Measurements from ENCODE around the gene GNPTAB. TPM values are rescaled to one million over a fixed set of nuclear protein-coding genes. Genes with fewer than 3 reads are reported as not detected.

GNPTAB gene
- total and polyA plus RNA-seq, 2 of the 13 experiments (the other 11 are each of a cell fraction or from before 2014, with no cell fraction given), result 13.6 to 19.4 TPM

DNA sequence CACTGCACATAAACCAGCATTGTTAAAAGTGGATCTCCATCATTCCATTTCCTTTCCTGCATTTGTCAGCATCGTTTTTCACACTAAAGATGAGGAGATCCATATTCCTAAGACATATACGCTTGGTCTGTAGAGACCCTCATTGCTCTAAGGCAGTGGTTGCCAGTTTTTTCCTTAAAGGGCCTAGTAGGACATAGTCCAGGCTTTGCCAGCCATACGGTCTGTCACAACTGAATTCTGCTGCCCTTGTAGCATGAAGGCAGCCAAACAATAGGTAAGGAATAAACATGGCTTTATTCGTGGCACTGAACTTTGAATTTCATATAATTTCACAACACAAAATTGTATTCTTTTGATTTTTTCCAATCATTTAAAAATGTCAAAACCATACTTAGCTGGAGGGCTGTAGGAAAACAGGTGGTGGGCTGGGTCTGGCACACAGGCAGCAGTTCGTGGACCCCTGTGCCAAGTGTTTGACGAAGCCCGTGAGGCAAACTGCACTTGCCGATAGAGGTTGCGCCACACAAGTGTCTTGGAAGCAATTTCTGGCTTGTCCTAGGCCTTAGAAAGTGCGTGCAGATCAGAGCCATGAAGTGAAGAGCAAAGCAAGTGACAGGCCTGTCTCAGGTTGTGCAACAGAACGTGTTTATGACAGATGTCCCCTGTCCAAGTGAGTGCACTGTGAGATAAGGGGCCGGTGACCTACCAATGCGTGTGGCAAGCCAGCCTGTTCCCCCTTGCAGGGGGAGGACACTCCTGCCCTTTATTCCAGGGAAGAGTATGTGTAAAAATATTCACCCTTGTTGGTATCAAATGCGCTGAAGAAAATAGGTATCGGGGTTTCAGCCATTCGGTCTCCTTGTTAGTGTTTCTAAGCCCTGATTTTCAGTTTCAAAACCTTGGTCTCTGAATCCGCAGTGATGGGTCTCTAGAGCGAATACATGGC lies 134.2 kb downstream of the GNPTAB start (continued):
- TF ChIP-seq, protein P1, sequence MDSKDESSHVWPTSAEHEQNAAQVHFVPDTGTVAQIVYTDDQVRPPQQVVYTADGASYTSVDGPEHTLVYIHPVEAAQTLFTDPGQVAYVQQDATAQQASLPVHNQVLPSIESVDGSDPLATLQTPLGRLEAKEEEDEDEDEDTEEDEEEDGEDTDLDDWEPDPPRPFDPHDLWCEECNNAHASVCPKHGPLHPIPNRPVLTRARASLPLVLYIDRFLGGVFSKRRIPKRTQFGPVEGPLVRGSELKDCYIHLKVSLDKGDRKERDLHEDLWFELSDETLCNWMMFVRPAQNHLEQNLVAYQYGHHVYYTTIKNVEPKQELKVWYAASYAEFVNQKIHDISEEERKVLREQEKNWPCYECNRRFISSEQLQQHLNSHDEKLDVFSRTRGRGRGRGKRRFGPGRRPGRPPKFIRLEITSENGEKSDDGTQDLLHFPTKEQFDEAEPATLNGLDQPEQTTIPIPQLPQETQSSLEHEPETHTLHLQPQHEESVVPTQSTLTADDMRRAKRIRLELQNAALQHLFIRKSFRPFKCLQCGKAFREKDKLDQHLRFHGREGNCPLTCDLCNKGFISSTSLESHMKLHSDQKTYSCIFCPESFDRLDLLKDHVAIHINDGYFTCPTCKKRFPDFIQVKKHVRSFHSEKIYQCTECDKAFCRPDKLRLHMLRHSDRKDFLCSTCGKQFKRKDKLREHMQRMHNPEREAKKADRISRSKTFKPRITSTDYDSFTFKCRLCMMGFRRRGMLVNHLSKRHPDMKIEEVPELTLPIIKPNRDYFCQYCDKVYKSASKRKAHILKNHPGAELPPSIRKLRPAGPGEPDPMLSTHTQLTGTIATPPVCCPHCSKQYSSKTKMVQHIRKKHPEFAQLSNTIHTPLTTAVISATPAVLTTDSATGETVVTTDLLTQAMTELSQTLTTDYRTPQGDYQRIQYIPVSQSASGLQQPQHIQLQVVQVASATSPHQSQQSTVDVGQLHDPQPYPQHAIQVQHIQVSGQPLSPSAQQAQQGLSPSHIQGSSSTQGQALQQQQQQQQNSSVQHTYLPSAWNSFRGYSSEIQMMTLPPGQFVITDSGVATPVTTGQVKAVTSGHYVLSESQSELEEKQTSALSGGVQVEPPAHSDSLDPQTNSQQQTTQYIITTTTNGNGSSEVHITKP (CRISPR knock-in tag; IDR thresholded peaks at IDR 0.05; ENCODE audit: low read depth), result 0 out of 2 replicates have a peak, but pooled peaks have one; percentile 25
- TF ChIP-seq, protein P2, sequence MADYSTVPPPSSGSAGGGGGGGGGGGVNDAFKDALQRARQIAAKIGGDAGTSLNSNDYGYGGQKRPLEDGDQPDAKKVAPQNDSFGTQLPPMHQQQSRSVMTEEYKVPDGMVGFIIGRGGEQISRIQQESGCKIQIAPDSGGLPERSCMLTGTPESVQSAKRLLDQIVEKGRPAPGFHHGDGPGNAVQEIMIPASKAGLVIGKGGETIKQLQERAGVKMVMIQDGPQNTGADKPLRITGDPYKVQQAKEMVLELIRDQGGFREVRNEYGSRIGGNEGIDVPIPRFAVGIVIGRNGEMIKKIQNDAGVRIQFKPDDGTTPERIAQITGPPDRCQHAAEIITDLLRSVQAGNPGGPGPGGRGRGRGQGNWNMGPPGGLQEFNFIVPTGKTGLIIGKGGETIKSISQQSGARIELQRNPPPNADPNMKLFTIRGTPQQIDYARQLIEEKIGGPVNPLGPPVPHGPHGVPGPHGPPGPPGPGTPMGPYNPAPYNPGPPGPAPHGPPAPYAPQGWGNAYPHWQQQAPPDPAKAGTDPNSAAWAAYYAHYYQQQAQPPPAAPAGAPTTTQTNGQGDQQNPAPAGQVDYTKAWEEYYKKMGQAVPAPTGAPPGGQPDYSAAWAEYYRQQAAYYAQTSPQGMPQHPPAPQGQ (CRISPR knock-in tag; IDR thresholded peaks at IDR 0.05; ENCODE audit: borderline replicate concordance), result no peak
- TF ChIP-seq JDP2 (CRISPR knock-in tag; IDR thresholded peaks at IDR 0.05; ENCODE audit: borderline replicate concordance) (no peak), ZNF746 (CRISPR knock-in tag; IDR thresholded peaks at IDR 0.05) (no peak), ZNF251 (CRISPR knock-in tag; IDR thresholded peaks at IDR 0.05) (no peak), LCORL (IDR thresholded peaks at IDR 0.05) (no peak), LCORL (CRISPR knock-in tag; IDR thresholded peaks at IDR 0.05) (peak; percentile 60; the same call in 1 of the 2 replicates), ZC3H13 (CRISPR knock-in tag; IDR thresholded peaks at IDR 0.05) (0 out of 2 replicates have a peak, but pooled peaks have one; percentile 34), CEBPG (CRISPR knock-in tag; IDR thresholded peaks at IDR 0.05) (peak; percentile 98), ARID2 (CRISPR knock-in tag; IDR thresholded peaks at IDR 0.05; ENCODE audit: borderline replicate concordance) (no peak), KAT8 (CRISPR knock-in tag; IDR thresholded peaks at IDR 0.05) (peak; percentile 64), TCF7 (IDR thresholded peaks at IDR 0.05; ENCODE audit: low read depth) (peak; percentile 43; the same call in 1 of the 2 replicates), ZNF232 (CRISPR knock-in tag; IDR thresholded peaks at IDR 0.05; ENCODE audit: borderline replicate concordance) (no peak; the same call in 1 of the 2 replicates), KLF13 (CRISPR knock-in tag; IDR thresholded peaks at IDR 0.05) (no peak), U2AF2 (IDR thresholded peaks at IDR 0.05; ENCODE audit: low read depth, low read length) (no peak), DNMT1 (CRISPR knock-in tag; IDR thresholded peaks at IDR 0.05) (no peak), ZBTB7A (CRISPR knock-in tag; IDR thresholded peaks at IDR 0.05) (no peak), ZNF790 (CRISPR knock-in tag; IDR thresholded peaks at IDR 0.05; ENCODE audit: borderline replicate concordance) (no peak), ONECUT2 (CRISPR knock-in tag; IDR thresholded peaks at IDR 0.05) (no peak)
- TF ChIP-seq, protein P3, sequence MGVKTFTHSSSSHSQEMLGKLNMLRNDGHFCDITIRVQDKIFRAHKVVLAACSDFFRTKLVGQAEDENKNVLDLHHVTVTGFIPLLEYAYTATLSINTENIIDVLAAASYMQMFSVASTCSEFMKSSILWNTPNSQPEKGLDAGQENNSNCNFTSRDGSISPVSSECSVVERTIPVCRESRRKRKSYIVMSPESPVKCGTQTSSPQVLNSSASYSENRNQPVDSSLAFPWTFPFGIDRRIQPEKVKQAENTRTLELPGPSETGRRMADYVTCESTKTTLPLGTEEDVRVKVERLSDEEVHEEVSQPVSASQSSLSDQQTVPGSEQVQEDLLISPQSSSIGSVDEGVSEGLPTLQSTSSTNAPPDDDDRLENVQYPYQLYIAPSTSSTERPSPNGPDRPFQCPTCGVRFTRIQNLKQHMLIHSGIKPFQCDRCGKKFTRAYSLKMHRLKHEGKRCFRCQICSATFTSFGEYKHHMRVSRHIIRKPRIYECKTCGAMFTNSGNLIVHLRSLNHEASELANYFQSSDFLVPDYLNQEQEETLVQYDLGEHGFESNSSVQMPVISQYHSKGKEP (CRISPR knock-in tag; IDR thresholded peaks at IDR 0.05), result no peak
- TF ChIP-seq, protein P4, sequence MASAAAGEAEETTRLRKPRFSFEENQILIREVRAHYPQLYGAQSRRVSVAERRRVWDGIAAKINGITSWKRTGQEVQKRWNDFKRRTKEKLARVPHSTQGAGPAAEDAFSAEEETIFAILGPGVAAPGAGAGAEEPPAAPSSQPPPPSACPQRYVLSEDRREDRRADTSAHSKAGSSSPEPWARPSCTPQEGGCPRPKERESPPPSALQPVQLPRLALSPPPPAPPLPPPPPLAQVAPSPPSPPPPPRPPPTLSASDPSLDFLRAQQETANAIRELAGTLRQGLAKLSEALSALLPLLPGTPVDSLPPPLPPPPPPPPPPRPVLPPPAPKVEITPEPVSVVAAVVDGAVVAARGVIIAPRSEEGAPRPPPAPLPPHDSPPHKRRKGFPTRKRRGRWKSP (CRISPR knock-in tag; IDR thresholded peaks at IDR 0.05), result no peak
